GM06990 (cell line): ENCODE data around the gene SLITRK1.

Source experiments
- DNase-seq: peaks from one replicate; pipeline ENCODE4 v3.0.0-alpha.2; 2011; ENCODE audit not compliant: insufficient read length; ENCODE audit errors: extremely low read depth
- H3K27me3 ChIP-seq: replicated peaks from 2 replicates; pipeline ENCODE4 v1.6.0; 2011; ENCODE audit warnings: low read length; ENCODE audit not compliant: control insufficient read depth, insufficient read depth
- H3K36me3 ChIP-seq: 2 replicates; pipeline ENCODE4 v1.5.1; 2011; ENCODE audit warnings: low read length; ENCODE audit not compliant: control insufficient read depth, insufficient read depth
- H3K4me3 ChIP-seq: replicated peaks from 2 replicates; pipeline ENCODE4 v1.5.1; 2011; ENCODE audit warnings: low read depth, mild to moderate bottlenecking, control low read depth, low read length
- TF ChIP-seq, protein P1 (sequence below): IDR thresholded peaks from 2 replicates; pipeline ENCODE4 v1.5.1; 2011; ENCODE audit warnings: low read length, control low read depth, mild to moderate bottlenecking, inconsistent platforms; ENCODE audit not compliant: insufficient read depth, poor library complexity, severe bottlenecking

The SLITRK1 gene

GRCh38 chr13:83878691-83879430 is 3.4 kb downstream of the SLITRK1 start:
- TF ChIP-seq, protein P1, sequence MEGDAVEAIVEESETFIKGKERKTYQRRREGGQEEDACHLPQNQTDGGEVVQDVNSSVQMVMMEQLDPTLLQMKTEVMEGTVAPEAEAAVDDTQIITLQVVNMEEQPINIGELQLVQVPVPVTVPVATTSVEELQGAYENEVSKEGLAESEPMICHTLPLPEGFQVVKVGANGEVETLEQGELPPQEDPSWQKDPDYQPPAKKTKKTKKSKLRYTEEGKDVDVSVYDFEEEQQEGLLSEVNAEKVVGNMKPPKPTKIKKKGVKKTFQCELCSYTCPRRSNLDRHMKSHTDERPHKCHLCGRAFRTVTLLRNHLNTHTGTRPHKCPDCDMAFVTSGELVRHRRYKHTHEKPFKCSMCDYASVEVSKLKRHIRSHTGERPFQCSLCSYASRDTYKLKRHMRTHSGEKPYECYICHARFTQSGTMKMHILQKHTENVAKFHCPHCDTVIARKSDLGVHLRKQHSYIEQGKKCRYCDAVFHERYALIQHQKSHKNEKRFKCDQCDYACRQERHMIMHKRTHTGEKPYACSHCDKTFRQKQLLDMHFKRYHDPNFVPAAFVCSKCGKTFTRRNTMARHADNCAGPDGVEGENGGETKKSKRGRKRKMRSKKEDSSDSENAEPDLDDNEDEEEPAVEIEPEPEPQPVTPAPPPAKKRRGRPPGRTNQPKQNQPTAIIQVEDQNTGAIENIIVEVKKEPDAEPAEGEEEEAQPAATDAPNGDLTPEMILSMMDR: no peak
- no peak overlapping the region for H3K4me3 ChIP-seq
- H3K36me3 ChIP-seq: no peaks in the 10 kb centered on the region
- H3K27me3 ChIP-seq: no peaks in the 10 kb centered on the region
- no peak for DNase-seq

DNA sequence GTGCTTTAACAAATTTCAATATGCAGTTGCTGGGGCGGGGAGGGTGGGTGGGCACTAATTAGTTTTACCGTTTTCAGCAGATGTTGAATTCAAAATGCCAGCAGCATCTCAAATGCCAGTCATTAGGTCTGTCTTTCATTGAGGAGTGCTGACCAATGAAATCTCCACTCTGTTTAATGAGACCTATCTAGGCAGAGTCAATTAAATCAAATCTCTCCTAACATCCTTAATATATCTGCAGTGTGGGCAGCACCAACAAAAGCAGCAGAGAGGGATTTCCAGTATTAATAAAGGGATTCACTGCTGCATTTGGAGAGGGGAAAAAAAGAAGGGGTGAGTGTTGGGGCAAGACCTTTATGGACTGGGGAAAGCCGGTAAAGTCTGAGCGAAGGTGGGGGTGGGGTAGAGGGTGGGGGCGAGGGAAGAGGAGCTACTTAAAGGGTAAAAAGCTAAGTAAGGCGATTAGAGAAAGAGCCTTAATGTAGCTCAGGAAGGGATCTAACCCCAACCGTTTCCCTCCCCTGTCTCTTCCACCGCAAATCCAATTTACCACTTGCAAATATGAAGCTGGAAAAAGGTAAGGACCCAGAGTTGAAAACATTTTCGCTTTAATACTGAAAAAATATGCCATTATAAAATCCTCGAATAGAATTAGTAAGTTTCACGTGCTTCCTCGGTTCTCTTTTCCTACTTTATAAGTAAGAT is 4.5 kb downstream of the SLITRK1 start:
- TF ChIP-seq, protein P1: no peak
- H3K27me3 ChIP-seq: no peaks in the 10 kb centered on the region
- H3K4me3 ChIP-seq: no peak overlapping the region
- no peaks in the 10 kb centered on the region for H3K36me3 ChIP-seq
- no peak for DNase-seq

DNA sequence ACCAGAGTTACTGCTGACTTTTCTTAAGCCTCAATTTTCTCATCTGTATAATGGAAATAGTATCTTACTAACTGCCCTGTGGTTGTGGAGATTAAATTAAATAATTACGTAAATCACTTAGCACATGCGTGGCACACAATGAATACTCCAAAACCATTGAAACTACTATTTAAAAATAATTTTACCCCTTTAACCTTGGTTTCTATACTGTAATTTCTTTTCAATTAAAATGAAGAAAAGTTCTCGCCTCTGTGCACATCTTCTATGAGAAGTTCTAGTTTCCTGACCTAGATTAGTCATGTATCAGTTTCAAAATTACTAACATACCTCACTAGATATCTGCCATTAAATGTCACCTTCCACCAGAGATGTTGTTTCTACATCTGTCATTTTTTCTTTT is 5.7 kb downstream of the SLITRK1 start:
- H3K36me3 ChIP-seq: no peaks in the 10 kb centered on the region
- TF ChIP-seq, protein P1: no peak
- H3K27me3 ChIP-seq: no peaks in the 10 kb centered on the region
- no peak overlapping the region for H3K4me3 ChIP-seq
- DNase-seq: no peak

GRCh38 chr13:83867708-83868107 is 14.6 kb downstream of the SLITRK1 start:
- H3K36me3 ChIP-seq: no peaks in the 10 kb centered on the region
- no peak overlapping the region for H3K4me3 ChIP-seq
- H3K27me3 ChIP-seq: no peaks in the 10 kb centered on the region
- TF ChIP-seq, protein P1: no peak
- DNase-seq: no peak

DNA sequence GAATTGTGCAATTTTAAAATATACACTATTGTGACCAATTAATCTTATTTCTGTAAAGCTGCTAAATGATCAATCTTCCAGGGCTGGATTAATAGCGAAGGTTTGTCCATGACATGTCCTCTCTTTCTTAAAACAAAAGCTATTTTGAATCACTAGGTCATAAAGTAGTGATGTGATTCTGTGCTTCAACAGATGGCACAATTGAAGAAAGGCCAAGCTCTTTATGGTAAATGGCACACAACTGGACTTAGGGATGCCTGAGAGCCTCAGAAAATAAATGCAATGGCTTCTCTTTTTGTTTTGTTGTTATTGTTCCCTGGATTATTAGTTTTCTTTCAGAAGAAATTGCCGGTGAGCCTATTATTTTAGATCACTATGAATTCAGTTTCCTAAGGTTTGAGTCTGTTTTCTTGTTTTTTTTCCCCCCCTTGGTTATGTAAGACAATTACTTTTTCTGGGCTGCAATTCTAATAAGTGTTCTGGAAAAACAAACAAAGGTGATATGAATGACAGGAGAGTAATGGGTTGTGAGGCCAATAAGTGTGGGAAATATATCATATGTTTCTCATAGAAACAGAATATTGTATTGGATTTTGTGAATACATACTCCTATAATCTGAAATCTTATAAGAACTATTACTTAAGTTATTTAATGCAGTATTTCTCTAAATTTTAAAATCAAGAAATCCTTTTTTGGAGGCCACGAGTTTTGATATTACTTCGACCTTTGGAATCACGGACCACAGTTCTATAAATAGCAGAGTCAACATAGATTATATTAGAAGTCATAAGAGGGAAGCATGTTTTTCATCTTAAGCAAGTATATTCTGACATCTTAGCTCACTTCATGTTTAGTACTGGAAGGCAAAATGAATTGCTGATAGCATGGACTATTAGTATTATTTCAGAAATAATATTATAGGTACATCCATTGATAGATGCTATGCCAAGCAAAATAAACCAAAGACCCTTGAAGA is 16.8 kb downstream of the SLITRK1 start:
- TF ChIP-seq, protein P1: no peak
- H3K27me3 ChIP-seq: no peaks in the 10 kb centered on the region

More for the DNA sequence above, 16.8 kb downstream of the SLITRK1 start:
- Histone ChIP-seq H3K4me3 (no peak overlapping the region), H3K36me3 (no peaks in the 10 kb centered on the region)
- no peak for DNase-seq
